Omental fat pad (tissue), 4 donors: ENCODE results near the gene PCDHB15. TPM values are rescaled to one million over a fixed set of nuclear protein-coding genes. Genes with fewer than 3 reads are reported as not detected.
"Not testable (repeated sequence)": the region's sequence is repeated elsewhere in the genome, so short reads cannot be mapped to it uniquely, and the experiment has no call there.

Experiments used
- ATAC-seq: fragments of 150-250 bp; one replicate; pipeline ENCODE4 v1.9.1; 2016; ENCODE audit warnings: mild to moderate bottlenecking, moderate library complexity; ENCODE audit not compliant: low FRiP score
- DNase-seq: peaks from one replicate; pipeline ENCODE4 v3.0.0-alpha.2; 2019; ENCODE audit warnings: low spot score
- total RNA-seq, 4 donors: library from RNA; depleted of rRNA; stranded (reverse); fragments of >200 nt; gene quantifications; one replicate each; pipeline ENCODE4 v1.1.0, GENCODE V29; 2016
- TF ChIP-seq, protein P1 (sequence below), 3 donors: fragments of 450-650 bp; IDR thresholded peaks; one replicate each; pipeline ENCODE4 v1.5.1; 2016 to 2017; ENCODE audit warnings: antibody characterized with exemption in 3 of 3, mild to moderate bottlenecking in 3 of 3, moderate library complexity in 2 of 3

PCDHB15 gene
- total RNA-seq, 4 donors from 2014 or later: 2.0 to 6.0 (median 3.3) TPM

DNA sequence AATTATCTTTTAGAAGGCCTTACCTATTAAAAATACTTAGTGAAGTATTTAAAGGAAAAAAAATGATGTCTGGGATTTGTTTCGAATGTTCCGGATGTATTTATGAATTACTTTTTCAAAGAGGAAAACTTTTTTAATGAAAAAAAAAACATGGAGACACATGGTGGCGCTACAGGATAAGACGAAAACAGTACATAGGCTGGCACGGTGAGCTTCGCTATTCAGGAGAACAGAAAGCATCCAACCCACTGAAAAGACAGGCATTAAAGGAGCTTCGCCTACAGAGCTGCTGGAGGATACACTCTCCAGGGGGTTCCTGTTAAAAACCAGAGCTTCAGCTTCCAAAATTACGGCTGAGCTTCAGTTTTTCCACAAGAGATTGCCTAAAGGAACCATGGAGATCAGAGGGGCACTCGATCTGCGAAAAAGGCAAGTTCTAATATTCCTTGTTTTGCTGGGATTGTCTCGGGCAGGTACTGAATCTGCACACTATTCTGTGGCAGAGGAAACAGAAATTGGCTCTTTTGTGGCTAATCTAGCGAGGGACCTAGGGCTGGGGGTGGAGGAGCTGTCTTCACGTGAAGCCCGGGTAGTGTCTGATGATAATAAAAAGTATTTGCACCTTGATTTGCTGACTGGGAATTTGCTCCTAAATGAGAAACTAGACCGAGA is 21.9 kb upstream of the PCDHB15 start, which contains the start of gene PCDHB14:
TSS of gene PCDHB14 (plus strand) at position 232 of the 672 bp plus-strand sequence. CDS start at position 395, 163 bp downstream.
- ATAC-seq: no peak

DNA sequence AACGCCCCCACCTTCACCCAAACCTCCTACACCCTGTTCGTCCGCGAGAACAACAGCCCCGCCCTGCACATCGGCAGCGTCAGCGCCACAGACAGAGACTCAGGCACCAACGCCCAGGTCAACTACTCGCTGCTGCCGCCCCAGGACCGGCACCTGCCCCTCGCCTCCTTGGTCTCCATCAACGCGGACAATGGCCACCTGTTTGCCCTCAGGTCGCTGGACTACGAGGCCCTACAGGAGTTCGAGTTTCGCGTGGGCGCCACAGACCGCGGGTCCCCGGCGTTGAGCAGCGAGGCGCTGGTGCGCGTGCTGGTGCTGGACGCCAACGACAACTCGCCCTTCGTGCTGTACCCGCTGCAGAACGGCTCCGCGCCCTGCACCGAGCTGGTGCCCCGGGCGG is 20.4 kb upstream of the PCDHB15 start:
- ATAC-seq, DNase-seq: not testable (repeated sequence)

More for the DNA sequence above, 21.9 kb upstream of the PCDHB15 start, which contains the start of gene PCDHB14:
- TF ChIP-seq, protein P1, sequence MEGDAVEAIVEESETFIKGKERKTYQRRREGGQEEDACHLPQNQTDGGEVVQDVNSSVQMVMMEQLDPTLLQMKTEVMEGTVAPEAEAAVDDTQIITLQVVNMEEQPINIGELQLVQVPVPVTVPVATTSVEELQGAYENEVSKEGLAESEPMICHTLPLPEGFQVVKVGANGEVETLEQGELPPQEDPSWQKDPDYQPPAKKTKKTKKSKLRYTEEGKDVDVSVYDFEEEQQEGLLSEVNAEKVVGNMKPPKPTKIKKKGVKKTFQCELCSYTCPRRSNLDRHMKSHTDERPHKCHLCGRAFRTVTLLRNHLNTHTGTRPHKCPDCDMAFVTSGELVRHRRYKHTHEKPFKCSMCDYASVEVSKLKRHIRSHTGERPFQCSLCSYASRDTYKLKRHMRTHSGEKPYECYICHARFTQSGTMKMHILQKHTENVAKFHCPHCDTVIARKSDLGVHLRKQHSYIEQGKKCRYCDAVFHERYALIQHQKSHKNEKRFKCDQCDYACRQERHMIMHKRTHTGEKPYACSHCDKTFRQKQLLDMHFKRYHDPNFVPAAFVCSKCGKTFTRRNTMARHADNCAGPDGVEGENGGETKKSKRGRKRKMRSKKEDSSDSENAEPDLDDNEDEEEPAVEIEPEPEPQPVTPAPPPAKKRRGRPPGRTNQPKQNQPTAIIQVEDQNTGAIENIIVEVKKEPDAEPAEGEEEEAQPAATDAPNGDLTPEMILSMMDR (IDR thresholded peaks at IDR 0.05): no peak
- DNase-seq: no peak

GRCh38 chr5:141225421-141225820 is 19.8 kb upstream of the PCDHB15 start:
- DNase-seq, ATAC-seq: not testable (repeated sequence)

GRCh38 chr5:141234109-141234667 is 11.0 kb upstream of the PCDHB15 start:
- ATAC-seq: no peak
- TF ChIP-seq, protein P1 (IDR thresholded peaks at IDR 0.05): no peak
- DNase-seq: no peak

- DNase-seq, ATAC-seq: not testable (repeated sequence)
These were observed 9.3 kb upstream of the PCDHB15 start for GRCh38 chr5:141235922-141236321.

GRCh38 chr5:141236516-141237313 is 8.5 kb upstream of the PCDHB15 start:
- DNase-seq (no peak), ATAC-seq (no peak)
- TF ChIP-seq, protein P1 (IDR thresholded peaks at IDR 0.05): no peak

GRCh38 chr5:141241496-141241895 is 3.7 kb upstream of the PCDHB15 start:
- no peak for ATAC-seq
- no peak for DNase-seq
- TF ChIP-seq, protein P1 (IDR thresholded peaks at IDR 0.05): no peak

GRCh38 chr5:141246971-141247370 is 1.8 kb downstream of the PCDHB15 start:
- DNase-seq, ATAC-seq: not testable (repeated sequence)

DNA sequence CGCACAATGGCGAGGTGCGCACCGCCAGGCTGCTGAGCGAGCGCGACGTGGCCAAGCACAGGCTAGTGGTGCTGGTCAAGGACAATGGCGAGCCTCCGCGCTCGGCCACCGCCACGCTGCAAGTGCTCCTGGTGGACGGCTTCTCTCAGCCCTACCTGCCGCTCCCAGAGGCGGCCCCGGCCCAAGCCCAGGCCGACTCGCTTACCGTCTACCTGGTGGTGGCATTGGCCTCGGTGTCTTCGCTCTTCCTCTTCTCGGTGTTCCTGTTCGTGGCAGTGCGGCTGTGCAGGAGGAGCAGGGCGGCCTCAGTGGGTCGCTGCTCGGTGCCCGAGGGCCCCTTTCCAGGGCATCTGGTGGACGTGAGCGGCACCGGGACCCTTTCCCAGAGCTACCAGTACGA is 2.2 kb downstream of the PCDHB15 start:
- ATAC-seq: not testable (repeated sequence)

More for the DNA sequence above, 2.2 kb downstream of the PCDHB15 start:
- DNase-seq: not testable (repeated sequence)
